HEK293 (cell line): ENCODE measurements around the gene LPCAT1.

Experiments
- CTCF ChIA-PET: fragments of 350-600 bp; formaldehyde crosslinking; extraction: SDS; loops from one replicate; lab custom pipeline; 2021; ENCODE audit warnings: antibody characterized with exemption; lab: Yijun Ruan, JAX
- POLR2A ChIA-PET: fragments of 300-600 bp; formaldehyde crosslinking; extraction: SDS; loops from one replicate; lab custom pipeline; 2020; ENCODE audit warnings: antibody characterized with exemption, inconsistent platforms; lab: Yijun Ruan, JAX
- H3K27ac ChIP-seq: fragments of 200-500 bp; sonication (Bioruptor generic); 2 replicates; pipeline ENCODE4 v1.5.1; 2014; ENCODE audit warnings: low read depth, low read length, control low read depth, inconsistent platforms; ENCODE audit errors: extremely low read depth
- H3K36me3 ChIP-seq, 2 experiments: fragments of 200-500 bp in 1 of 2; sonication (Bioruptor generic) in 1 of 2; 1 replicate in 1 of 2; 2 replicates in 1 of 2; pipeline ENCODE4 v1.5.1; 2014 to 2017; ENCODE audit warnings: inconsistent platforms in 2 of 2, low read length in 2 of 2; ENCODE audit not compliant: control insufficient read depth in 2 of 2, insufficient read depth in 1 of 2
- H3K4me1 ChIP-seq: fragments of 200-500 bp; sonication (Bioruptor generic); 2 replicates; pipeline ENCODE4 v1.5.1; 2014; ENCODE audit warnings: mild to moderate bottlenecking, low read length, inconsistent platforms; ENCODE audit not compliant: control insufficient read depth, insufficient read depth
- H3K4me3 ChIP-seq: 2 replicates; pipeline ENCODE4 v1.5.1; 2011; ENCODE audit warnings: low read depth, mild to moderate bottlenecking, control low read depth, low read length, moderate library complexity
- H3K9me3 ChIP-seq: fragments of 200-500 bp; sonication (Bioruptor generic); 2 replicates; pipeline ENCODE4 v1.5.1; 2014; ENCODE audit warnings: low read depth, low read length, inconsistent platforms; ENCODE audit not compliant: control insufficient read depth, insufficient read depth
- SCRT1 ChIP-seq: fragments of 450-650 bp; formaldehyde crosslinking; IDR thresholded peaks from 2 replicates; pipeline ENCODE4 v1.5.1; 2016; ENCODE audit warnings: missing biosample characterization, missing genetic modification characterization, borderline replicate concordance
- SP7 ChIP-seq: fragments of 450-650 bp; formaldehyde crosslinking; IDR thresholded peaks from 2 replicates; pipeline ENCODE4 v1.5.1; 2016; ENCODE audit warnings: missing biosample characterization, missing genetic modification characterization
- ZBTB20 ChIP-seq: fragments of 450-650 bp; formaldehyde crosslinking; IDR thresholded peaks from 2 replicates; pipeline ENCODE4 v1.5.1; 2016; ENCODE audit warnings: missing biosample characterization, missing genetic modification characterization
- ZNF133 ChIP-seq: fragments of 450-650 bp; formaldehyde crosslinking; IDR thresholded peaks from 2 replicates; pipeline ENCODE4 v1.5.1; 2016; ENCODE audit warnings: missing biosample characterization, missing genetic modification characterization
- ZNF16 ChIP-seq: fragments of 450-650 bp; formaldehyde crosslinking; IDR thresholded peaks from 2 replicates; pipeline ENCODE4 v1.5.1; 2016; ENCODE audit warnings: low read depth, missing biosample characterization, missing genetic modification characterization
- ZNF214 ChIP-seq: fragments of 450-650 bp; formaldehyde crosslinking; IDR thresholded peaks from 2 replicates; pipeline ENCODE4 v1.5.1; 2017; ENCODE audit warnings: missing biosample characterization, mild to moderate bottlenecking, missing genetic modification characterization, borderline replicate concordance
- ZNF37A ChIP-seq: fragments of 450-650 bp; IDR thresholded peaks from 2 replicates; pipeline ENCODE4 v1.5.1; 2018; ENCODE audit warnings: missing biosample characterization, missing genetic modification characterization
- ZNF394 ChIP-seq: fragments of 450-650 bp; formaldehyde crosslinking; IDR thresholded peaks from 2 replicates; pipeline ENCODE4 v1.5.1; 2016; ENCODE audit warnings: missing biosample characterization, missing genetic modification characterization, mild to moderate bottlenecking, moderate library complexity, borderline replicate concordance
- ZNF426 ChIP-seq: fragments of 450-650 bp; formaldehyde crosslinking; IDR thresholded peaks from 2 replicates; pipeline ENCODE4 v1.5.1; 2017; ENCODE audit warnings: missing biosample characterization, missing genetic modification characterization, mild to moderate bottlenecking, inconsistent platforms, moderate library complexity
- ZNF501 ChIP-seq: fragments of 450-650 bp; formaldehyde crosslinking; IDR thresholded peaks from 2 replicates; pipeline ENCODE4 v1.5.1; 2016; ENCODE audit warnings: missing biosample characterization, missing genetic modification characterization
- ZNF514 ChIP-seq: fragments of 450-650 bp; formaldehyde crosslinking; IDR thresholded peaks from 2 replicates; pipeline ENCODE4 v1.5.1; 2016; ENCODE audit warnings: missing biosample characterization, missing genetic modification characterization
- ZNF530 ChIP-seq: fragments of 450-650 bp; formaldehyde crosslinking; IDR thresholded peaks from 2 replicates; pipeline ENCODE4 v1.5.1; 2016; ENCODE audit warnings: low read depth, missing biosample characterization, missing genetic modification characterization
- ZNF571 ChIP-seq: fragments of 450-650 bp; formaldehyde crosslinking; IDR thresholded peaks from 2 replicates; pipeline ENCODE4 v1.5.0; 2017; ENCODE audit warnings: missing biosample characterization, missing genetic modification characterization
- ZSCAN16 ChIP-seq: fragments of 450-650 bp; formaldehyde crosslinking; IDR thresholded peaks from 2 replicates; pipeline ENCODE4 v1.5.1; 2016; ENCODE audit warnings: missing biosample characterization, missing genetic modification characterization
- TF ChIP-seq, protein P1 (sequence below): fragments of 450-650 bp; formaldehyde crosslinking; IDR thresholded peaks from 2 replicates; pipeline ENCODE4 v1.5.1; 2016; ENCODE audit warnings: missing biosample characterization, missing genetic modification characterization
- TF ChIP-seq, protein P2 (sequence below): fragments of 450-650 bp; formaldehyde crosslinking; IDR thresholded peaks from 2 replicates; pipeline ENCODE4 v1.5.1; 2016; ENCODE audit warnings: missing biosample characterization, missing genetic modification characterization, borderline replicate concordance
- TF ChIP-seq, protein P3 (sequence below): fragments of 450-650 bp; formaldehyde crosslinking; IDR thresholded peaks from 2 replicates; pipeline ENCODE4 v1.5.1; 2017; ENCODE audit warnings: missing biosample characterization, missing genetic modification characterization
- TF ChIP-seq, protein P4 (sequence below): fragments of 450-650 bp; formaldehyde crosslinking; IDR thresholded peaks from 2 replicates; pipeline ENCODE4 v1.5.1; 2017; ENCODE audit warnings: missing biosample characterization, missing genetic modification characterization

LPCAT1 gene

DNA sequence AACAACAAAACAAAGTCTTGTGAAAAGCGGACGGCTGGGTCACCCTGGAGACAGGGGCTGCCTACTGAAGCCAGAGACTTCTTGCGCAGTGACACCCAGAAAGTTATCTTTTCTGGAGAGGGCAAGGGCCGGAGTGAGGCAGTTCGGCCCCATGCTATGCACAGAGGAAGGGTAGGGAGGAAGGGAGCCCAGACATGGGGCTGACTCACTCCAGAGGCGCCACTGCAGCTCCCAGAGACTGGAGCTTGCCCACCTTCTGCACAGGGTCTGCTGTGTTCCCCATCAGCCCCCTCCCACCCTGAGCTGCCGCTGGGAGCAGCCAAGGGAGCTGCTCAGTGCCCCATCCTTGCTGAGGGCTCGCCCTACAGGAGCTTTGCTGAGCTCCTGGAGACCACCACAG lies 91.9 kb downstream of the LPCAT1 start:
- TF ChIP-seq, protein P1, sequence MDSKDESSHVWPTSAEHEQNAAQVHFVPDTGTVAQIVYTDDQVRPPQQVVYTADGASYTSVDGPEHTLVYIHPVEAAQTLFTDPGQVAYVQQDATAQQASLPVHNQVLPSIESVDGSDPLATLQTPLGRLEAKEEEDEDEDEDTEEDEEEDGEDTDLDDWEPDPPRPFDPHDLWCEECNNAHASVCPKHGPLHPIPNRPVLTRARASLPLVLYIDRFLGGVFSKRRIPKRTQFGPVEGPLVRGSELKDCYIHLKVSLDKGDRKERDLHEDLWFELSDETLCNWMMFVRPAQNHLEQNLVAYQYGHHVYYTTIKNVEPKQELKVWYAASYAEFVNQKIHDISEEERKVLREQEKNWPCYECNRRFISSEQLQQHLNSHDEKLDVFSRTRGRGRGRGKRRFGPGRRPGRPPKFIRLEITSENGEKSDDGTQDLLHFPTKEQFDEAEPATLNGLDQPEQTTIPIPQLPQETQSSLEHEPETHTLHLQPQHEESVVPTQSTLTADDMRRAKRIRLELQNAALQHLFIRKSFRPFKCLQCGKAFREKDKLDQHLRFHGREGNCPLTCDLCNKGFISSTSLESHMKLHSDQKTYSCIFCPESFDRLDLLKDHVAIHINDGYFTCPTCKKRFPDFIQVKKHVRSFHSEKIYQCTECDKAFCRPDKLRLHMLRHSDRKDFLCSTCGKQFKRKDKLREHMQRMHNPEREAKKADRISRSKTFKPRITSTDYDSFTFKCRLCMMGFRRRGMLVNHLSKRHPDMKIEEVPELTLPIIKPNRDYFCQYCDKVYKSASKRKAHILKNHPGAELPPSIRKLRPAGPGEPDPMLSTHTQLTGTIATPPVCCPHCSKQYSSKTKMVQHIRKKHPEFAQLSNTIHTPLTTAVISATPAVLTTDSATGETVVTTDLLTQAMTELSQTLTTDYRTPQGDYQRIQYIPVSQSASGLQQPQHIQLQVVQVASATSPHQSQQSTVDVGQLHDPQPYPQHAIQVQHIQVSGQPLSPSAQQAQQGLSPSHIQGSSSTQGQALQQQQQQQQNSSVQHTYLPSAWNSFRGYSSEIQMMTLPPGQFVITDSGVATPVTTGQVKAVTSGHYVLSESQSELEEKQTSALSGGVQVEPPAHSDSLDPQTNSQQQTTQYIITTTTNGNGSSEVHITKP (tag by site-specific recombination) = no peak
- TF ChIP-seq ZNF571 (tag by site-specific recombination) (no peak), ZNF16 (tag by site-specific recombination) (no peak), ZNF530 (tag by site-specific recombination) (no peak), ZNF214 (tag by site-specific recombination) (no peak), ZBTB20 (tag by site-specific recombination) (no peak), SCRT1 (tag by site-specific recombination) (no peak), ZNF514 (tag by site-specific recombination) (no peak)
- TF ChIP-seq, protein P2, sequence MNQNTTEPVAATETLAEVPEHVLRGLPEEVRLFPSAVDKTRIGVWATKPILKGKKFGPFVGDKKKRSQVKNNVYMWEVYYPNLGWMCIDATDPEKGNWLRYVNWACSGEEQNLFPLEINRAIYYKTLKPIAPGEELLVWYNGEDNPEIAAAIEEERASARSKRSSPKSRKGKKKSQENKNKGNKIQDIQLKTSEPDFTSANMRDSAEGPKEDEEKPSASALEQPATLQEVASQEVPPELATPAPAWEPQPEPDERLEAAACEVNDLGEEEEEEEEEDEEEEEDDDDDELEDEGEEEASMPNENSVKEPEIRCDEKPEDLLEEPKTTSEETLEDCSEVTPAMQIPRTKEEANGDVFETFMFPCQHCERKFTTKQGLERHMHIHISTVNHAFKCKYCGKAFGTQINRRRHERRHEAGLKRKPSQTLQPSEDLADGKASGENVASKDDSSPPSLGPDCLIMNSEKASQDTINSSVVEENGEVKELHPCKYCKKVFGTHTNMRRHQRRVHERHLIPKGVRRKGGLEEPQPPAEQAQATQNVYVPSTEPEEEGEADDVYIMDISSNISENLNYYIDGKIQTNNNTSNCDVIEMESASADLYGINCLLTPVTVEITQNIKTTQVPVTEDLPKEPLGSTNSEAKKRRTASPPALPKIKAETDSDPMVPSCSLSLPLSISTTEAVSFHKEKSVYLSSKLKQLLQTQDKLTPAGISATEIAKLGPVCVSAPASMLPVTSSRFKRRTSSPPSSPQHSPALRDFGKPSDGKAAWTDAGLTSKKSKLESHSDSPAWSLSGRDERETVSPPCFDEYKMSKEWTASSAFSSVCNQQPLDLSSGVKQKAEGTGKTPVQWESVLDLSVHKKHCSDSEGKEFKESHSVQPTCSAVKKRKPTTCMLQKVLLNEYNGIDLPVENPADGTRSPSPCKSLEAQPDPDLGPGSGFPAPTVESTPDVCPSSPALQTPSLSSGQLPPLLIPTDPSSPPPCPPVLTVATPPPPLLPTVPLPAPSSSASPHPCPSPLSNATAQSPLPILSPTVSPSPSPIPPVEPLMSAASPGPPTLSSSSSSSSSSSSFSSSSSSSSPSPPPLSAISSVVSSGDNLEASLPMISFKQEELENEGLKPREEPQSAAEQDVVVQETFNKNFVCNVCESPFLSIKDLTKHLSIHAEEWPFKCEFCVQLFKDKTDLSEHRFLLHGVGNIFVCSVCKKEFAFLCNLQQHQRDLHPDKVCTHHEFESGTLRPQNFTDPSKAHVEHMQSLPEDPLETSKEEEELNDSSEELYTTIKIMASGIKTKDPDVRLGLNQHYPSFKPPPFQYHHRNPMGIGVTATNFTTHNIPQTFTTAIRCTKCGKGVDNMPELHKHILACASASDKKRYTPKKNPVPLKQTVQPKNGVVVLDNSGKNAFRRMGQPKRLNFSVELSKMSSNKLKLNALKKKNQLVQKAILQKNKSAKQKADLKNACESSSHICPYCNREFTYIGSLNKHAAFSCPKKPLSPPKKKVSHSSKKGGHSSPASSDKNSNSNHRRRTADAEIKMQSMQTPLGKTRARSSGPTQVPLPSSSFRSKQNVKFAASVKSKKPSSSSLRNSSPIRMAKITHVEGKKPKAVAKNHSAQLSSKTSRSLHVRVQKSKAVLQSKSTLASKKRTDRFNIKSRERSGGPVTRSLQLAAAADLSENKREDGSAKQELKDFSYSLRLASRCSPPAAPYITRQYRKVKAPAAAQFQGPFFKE (tag by site-specific recombination) = no peak
- TF ChIP-seq, all 188 proteins: peak for 0

DNA sequence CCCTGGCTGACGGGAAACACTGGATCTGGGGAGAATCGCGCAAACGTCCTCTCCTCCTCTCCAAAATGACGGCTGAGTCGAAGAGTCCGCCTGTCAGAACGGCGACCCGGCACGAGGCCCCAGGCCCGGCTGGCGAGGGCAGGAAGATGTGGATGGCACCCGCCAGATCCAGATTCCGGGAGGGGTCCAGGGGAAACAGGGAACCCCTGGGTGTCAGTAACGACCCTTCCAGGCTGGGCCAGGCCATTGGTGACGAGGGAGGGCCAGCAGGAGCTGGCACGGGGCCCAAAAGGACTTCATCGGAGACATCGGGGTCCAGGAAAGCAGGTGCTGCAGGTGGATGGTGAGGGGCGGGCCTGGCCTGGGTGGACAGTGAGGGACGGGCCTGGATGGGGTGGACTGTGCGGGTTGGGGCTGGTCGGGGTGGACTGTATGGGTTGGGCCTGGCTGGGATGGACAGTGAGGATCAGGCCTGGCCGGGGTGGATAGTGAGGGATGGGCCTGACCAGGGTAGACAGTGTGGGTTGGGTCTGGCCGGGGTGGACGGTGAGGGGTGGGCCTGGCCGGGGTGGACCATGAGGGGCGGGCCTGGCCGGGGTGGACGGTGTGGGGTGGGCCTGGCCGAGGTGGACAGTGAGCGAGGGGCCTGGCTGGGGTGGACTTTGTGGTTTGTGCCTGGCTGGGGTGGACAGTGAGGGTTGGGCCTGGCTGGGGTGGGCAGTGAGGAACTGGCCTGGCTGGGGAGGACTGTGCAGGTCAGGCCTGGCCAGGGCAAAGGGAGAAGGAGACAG lies 92.5 kb downstream of the LPCAT1 start:
- CTCF ChIA-PET = no interaction called here
- peaks cover 4% of the 10 kb centered on the region for H3K9me3 ChIP-seq
- POLR2A ChIA-PET = no interaction called here
- no peaks in the 10 kb centered on the region for H3K36me3 ChIP-seq
- no peak overlapping the region for H3K27ac ChIP-seq
- H3K4me3 ChIP-seq = no peak overlapping the region
- no peaks in the 10 kb centered on the region for H3K4me1 ChIP-seq
- TF ChIP-seq, protein P3, sequence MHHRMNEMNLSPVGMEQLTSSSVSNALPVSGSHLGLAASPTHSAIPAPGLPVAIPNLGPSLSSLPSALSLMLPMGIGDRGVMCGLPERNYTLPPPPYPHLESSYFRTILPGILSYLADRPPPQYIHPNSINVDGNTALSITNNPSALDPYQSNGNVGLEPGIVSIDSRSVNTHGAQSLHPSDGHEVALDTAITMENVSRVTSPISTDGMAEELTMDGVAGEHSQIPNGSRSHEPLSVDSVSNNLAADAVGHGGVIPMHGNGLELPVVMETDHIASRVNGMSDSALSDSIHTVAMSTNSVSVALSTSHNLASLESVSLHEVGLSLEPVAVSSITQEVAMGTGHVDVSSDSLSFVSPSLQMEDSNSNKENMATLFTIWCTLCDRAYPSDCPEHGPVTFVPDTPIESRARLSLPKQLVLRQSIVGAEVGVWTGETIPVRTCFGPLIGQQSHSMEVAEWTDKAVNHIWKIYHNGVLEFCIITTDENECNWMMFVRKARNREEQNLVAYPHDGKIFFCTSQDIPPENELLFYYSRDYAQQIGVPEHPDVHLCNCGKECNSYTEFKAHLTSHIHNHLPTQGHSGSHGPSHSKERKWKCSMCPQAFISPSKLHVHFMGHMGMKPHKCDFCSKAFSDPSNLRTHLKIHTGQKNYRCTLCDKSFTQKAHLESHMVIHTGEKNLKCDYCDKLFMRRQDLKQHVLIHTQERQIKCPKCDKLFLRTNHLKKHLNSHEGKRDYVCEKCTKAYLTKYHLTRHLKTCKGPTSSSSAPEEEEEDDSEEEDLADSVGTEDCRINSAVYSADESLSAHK (tag by site-specific recombination) = no peak
- TF ChIP-seq ZNF37A (tag by site-specific recombination) (no peak), ZNF394 (tag by site-specific recombination) (no peak), ZSCAN16 (tag by site-specific recombination) (no peak), ZNF501 (tag by site-specific recombination) (no peak), SP7 (tag by site-specific recombination) (no peak), ZNF133 (tag by site-specific recombination) (no peak), ZNF426 (tag by site-specific recombination) (no peak)
- TF ChIP-seq, protein P4, sequence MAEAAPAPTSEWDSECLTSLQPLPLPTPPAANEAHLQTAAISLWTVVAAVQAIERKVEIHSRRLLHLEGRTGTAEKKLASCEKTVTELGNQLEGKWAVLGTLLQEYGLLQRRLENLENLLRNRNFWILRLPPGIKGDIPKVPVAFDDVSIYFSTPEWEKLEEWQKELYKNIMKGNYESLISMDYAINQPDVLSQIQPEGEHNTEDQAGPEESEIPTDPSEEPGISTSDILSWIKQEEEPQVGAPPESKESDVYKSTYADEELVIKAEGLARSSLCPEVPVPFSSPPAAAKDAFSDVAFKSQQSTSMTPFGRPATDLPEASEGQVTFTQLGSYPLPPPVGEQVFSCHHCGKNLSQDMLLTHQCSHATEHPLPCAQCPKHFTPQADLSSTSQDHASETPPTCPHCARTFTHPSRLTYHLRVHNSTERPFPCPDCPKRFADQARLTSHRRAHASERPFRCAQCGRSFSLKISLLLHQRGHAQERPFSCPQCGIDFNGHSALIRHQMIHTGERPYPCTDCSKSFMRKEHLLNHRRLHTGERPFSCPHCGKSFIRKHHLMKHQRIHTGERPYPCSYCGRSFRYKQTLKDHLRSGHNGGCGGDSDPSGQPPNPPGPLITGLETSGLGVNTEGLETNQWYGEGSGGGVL = no peak

More for the DNA sequence above, 91.9 kb downstream of the LPCAT1 start:
- no peak overlapping the region for H3K4me3 ChIP-seq
- ChIA-PET CTCF (interaction anchor here (0.6 kb wide), 1 partner anchor 47 kb away, joined by 4 read pairs; no protein-coding TSS in a partner anchor), POLR2A (no interaction called here)
- peaks cover 4% of the 10 kb centered on the region for H3K9me3 ChIP-seq
- H3K36me3 ChIP-seq = no peaks in the 10 kb centered on the region
- no peak overlapping the region for H3K27ac ChIP-seq
- no peaks in the 10 kb centered on the region for H3K4me1 ChIP-seq
